Measurements from ENCODE around the gene EIF4G1. TPM values are rescaled to one million over a fixed set of nuclear protein-coding genes. Genes with fewer than 3 reads are reported as not detected.

EIF4G1 gene
- total RNA-seq, 2 donors from 2014 or later = 146 to 213 TPM

GRCh38 chr3:184341925-184342324 is 27.5 kb downstream of the EIF4G1 start:
- peak overlapping the region in 3 of 4 donors; percentile 22 to 33 (median 23) for H3K27ac ChIP-seq
- H3K9me3 ChIP-seq = no peaks in the 10 kb centered on the region
- H3K4me3 ChIP-seq = no peak overlapping the region
- no peaks in the 10 kb centered on the region for H3K36me3 ChIP-seq (replicated peaks in 1 of 2; ENCODE audit: insufficient read depth in 1 of 2, low read depth in 2 of 2)
- no peaks in the 10 kb centered on the region for H3K27me3 ChIP-seq
- TF ChIP-seq POLR2A (IDR thresholded peaks at IDR 0.05) (no peak), CTCF (IDR thresholded peaks at IDR 0.05) (no peak)
- ATAC-seq (peak; percentile 81), DNase-seq (peak; percentile 80 to 95 (median 91))
- WGBS, 2 donors = 50 to 57% methylated on average over 6 to 7 of the region's 7 CpGs
- H3K4me1 ChIP-seq = peaks cover 29% of the 10 kb centered on the region
- intact Hi-C loops (cut with DNase I) = no loop called here

GRCh38 chr3:184343200-184343876 is 28.9 kb downstream of the EIF4G1 start:
- no peak for TF ChIP-seq CTCF (IDR thresholded peaks at IDR 0.05)
- no peak for TF ChIP-seq POLR2A (IDR thresholded peaks at IDR 0.05)
- Histone ChIP-seq H3K36me3 (replicated peaks in 1 of 2; ENCODE audit: insufficient read depth in 1 of 2, low read depth in 2 of 2) (no peaks in the 10 kb centered on the region), H3K9me3 (no peaks in the 10 kb centered on the region), H3K4me3 (no peak overlapping the region), H3K4me1 (peaks cover 17% of the 10 kb centered on the region), H3K27ac (no peak overlapping the region), H3K27me3 (no peaks in the 10 kb centered on the region)
- ATAC-seq (no peak), DNase-seq (no peak)
- 87 to 88% methylated on average over 5 of the region's 5 CpGs for WGBS, 2 donors
- intact Hi-C loops (cut with DNase I) = no loop called here

- no peaks in the 10 kb centered on the region for H3K9me3 ChIP-seq
- DNase-seq = no peak
- no peak overlapping the region for H3K4me3 ChIP-seq
- no peaks in the 10 kb centered on the region for H3K36me3 ChIP-seq (replicated peaks in 1 of 2; ENCODE audit: insufficient read depth in 1 of 2, low read depth in 2 of 2)
- H3K27me3 ChIP-seq = no peaks in the 10 kb centered on the region
- TF ChIP-seq CTCF (IDR thresholded peaks at IDR 0.05) = no peak
- no peak for TF ChIP-seq POLR2A (IDR thresholded peaks at IDR 0.05)
- H3K27ac ChIP-seq = no peak overlapping the region
- WGBS, 2 donors = 86 to 92% methylated on average over 2 to 21 of the region's 24 CpGs
- H3K4me1 ChIP-seq = peaks cover 17% of the 10 kb centered on the region
- no peak for ATAC-seq
- intact Hi-C loops (cut with DNase I) = no loop called here
These were observed 30.3 kb downstream of the EIF4G1 start for GRCh38 chr3:184344579-184345316.

DNA sequence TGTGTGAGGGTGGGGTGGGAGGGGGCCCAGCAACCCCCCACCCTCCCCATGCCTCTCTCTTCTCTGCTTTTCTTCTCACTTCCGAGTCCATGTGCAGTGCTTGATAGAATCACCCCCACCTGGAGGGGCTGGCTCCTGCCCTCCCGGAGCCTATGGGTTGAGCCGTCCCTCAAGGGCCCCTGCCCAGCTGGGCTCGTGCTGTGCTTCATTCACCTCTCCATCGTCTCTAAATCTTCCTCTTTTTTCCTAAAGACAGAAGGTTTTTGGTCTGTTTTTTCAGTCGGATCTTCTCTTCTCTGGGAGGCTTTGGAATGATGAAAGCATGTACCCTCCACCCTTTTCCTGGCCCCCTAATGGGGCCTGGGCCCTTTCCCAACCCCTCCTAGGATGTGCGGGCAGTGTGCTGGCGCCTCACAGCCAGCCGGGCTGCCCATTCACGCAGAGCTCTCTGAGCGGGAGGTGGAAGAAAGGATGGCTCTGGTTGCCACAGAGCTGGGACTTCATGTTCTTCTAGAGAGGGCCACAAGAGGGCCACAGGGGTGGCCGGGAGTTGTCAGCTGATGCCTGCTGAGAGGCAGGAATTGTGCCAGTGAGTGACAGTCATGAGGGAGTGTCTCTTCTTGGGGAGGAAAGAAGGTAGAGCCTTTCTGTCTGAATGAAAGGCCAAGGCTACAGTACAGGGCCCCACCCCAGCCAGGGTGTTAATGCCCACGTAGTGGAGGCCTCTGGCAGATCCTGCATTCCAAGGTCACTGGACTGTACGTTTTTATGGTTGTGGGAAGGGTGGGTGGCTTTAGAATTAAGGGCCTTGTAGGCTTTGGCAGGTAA is 31.1 kb downstream of the EIF4G1 start:
- peak; percentile 60 for ATAC-seq

More for the DNA sequence above, 31.1 kb downstream of the EIF4G1 start:
- Histone ChIP-seq H3K4me1 (peaks cover 23% of the 10 kb centered on the region), H3K27me3 (no peaks in the 10 kb centered on the region), H3K4me3 (no peak overlapping the region), H3K36me3 (replicated peaks in 1 of 2; ENCODE audit: insufficient read depth in 1 of 2, low read depth in 2 of 2) (no peaks in the 10 kb centered on the region), H3K9me3 (no peaks in the 10 kb centered on the region), H3K27ac (peak overlapping the region in 3 of 4 donors; percentile 18 to 65 (median 57))
- TF ChIP-seq CTCF (IDR thresholded peaks at IDR 0.05) (peak; percentile 6 to 46 (median 44)), POLR2A (IDR thresholded peaks at IDR 0.05) (no peak)
- WGBS, 2 donors = 48% methylated on average over 14 of the region's 14 CpGs
- intact Hi-C loops (cut with DNase I) = no loop called here
- peak; percentile 60 to 75 (median 67) for DNase-seq
